Measurements from ENCODE around the gene PDXK. TPM values are rescaled to one million over a fixed set of nuclear protein-coding genes. Genes with fewer than 3 reads are reported as not detected.

Gene PDXK
- total RNA-seq, 3 donors from 2014 or later, result 113 to 179 (median 161) TPM

- TF ChIP-seq CTCF (IDR thresholded peaks at IDR 0.05), result no peak
- Histone ChIP-seq H3K36me3 (ENCODE audit: low read depth) (peaks cover 7% of the 10 kb centered on the region), H3K4me3 (no peak overlapping the region), H3K4me1 (ENCODE audit: low read depth) (peaks cover 13% of the 10 kb centered on the region), H3K9me3 (no peaks in the 10 kb centered on the region)
- DNase-seq (no peak), ATAC-seq (no peak)
- intact Hi-C loops (cut with DNase I, micrococcal nuclease), result no loop called here
These were observed 73.5 kb downstream of the PDXK start for GRCh38 chr21:43792406-43792805.

- DNase-seq, result no peak
- H3K9me3 ChIP-seq, result no peaks in the 10 kb centered on the region
- H3K36me3 ChIP-seq (ENCODE audit: low read depth), result peaks cover 16% of the 10 kb centered on the region
- no peak for TF ChIP-seq CTCF (IDR thresholded peaks at IDR 0.05)
- ATAC-seq, result no peak
- intact Hi-C loops (cut with DNase I, micrococcal nuclease), result no loop called here
- H3K4me1 ChIP-seq (ENCODE audit: low read depth), result peaks cover 13% of the 10 kb centered on the region
- no peak overlapping the region for H3K4me3 ChIP-seq
These were observed 74.3 kb downstream of the PDXK start for GRCh38 chr21:43793243-43793642.

GRCh38 chr21:43794311-43794710 lies 75.4 kb downstream of the PDXK start:
- DNase-seq, result no peak
- H3K4me3 ChIP-seq, result no peak overlapping the region
- H3K36me3 ChIP-seq (ENCODE audit: low read depth), result peaks cover 18% of the 10 kb centered on the region
- no peaks in the 10 kb centered on the region for H3K9me3 ChIP-seq
- peaks cover 13% of the 10 kb centered on the region for H3K4me1 ChIP-seq (ENCODE audit: low read depth)
- TF ChIP-seq CTCF (IDR thresholded peaks at IDR 0.05), result no peak
- ATAC-seq, result no peak
- intact Hi-C loops (cut with DNase I, micrococcal nuclease), result no loop called here

- Histone ChIP-seq H3K4me1 (ENCODE audit: low read depth) (peaks cover 13% of the 10 kb centered on the region), H3K4me3 (no peak overlapping the region), H3K9me3 (no peaks in the 10 kb centered on the region), H3K36me3 (ENCODE audit: low read depth) (peaks cover 18% of the 10 kb centered on the region)
- intact Hi-C loops (cut with DNase I, micrococcal nuclease), result no loop called here
- ATAC-seq (no peak), DNase-seq (no peak)
- no peak for TF ChIP-seq CTCF (IDR thresholded peaks at IDR 0.05)
These were observed 75.9 kb downstream of the PDXK start for GRCh38 chr21:43794857-43795256.

- peaks cover 18% of the 10 kb centered on the region for H3K36me3 ChIP-seq (ENCODE audit: low read depth)
- no peak overlapping the region for H3K4me3 ChIP-seq
- ATAC-seq (no peak), DNase-seq (no peak)
- TF ChIP-seq CTCF (IDR thresholded peaks at IDR 0.05), result no peak
- H3K4me1 ChIP-seq (ENCODE audit: low read depth), result no peaks in the 10 kb centered on the region
- no peaks in the 10 kb centered on the region for H3K9me3 ChIP-seq
- intact Hi-C loops (cut with DNase I, micrococcal nuclease), result no loop called here
These were observed 78.5 kb downstream of the PDXK start for GRCh38 chr21:43797415-43797814.
